WI38 (cell line): ENCODE measurements around the gene KRTAP4-4.

Experiments used
- H3K4me3 ChIP-seq: 2 replicates; pipeline ENCODE4 v1.5.1; 2011; ENCODE audit warnings: low read depth, mild to moderate bottlenecking, control low read depth, low read length
- CTCF ChIP-seq: IDR thresholded peaks from 2 replicates; pipeline ENCODE4 v1.5.1; 2012; ENCODE audit warnings: low read depth, mild to moderate bottlenecking, control low read depth, low read length

KRTAP4-4 gene

GRCh38 chr17:41184480-41184961, 24.0 kb upstream of the KRTAP4-4 start, which contains the start of gene KRTAP4-1:
Gene KRTAP4-1, minus strand, starts transcription at chr17:41184911. Its CDS starts 57 bp downstream, at chr17:41184854.
- H3K4me3 ChIP-seq, result no peak within 1 kb of the TSS
- TF ChIP-seq CTCF, result no peak

DNA sequence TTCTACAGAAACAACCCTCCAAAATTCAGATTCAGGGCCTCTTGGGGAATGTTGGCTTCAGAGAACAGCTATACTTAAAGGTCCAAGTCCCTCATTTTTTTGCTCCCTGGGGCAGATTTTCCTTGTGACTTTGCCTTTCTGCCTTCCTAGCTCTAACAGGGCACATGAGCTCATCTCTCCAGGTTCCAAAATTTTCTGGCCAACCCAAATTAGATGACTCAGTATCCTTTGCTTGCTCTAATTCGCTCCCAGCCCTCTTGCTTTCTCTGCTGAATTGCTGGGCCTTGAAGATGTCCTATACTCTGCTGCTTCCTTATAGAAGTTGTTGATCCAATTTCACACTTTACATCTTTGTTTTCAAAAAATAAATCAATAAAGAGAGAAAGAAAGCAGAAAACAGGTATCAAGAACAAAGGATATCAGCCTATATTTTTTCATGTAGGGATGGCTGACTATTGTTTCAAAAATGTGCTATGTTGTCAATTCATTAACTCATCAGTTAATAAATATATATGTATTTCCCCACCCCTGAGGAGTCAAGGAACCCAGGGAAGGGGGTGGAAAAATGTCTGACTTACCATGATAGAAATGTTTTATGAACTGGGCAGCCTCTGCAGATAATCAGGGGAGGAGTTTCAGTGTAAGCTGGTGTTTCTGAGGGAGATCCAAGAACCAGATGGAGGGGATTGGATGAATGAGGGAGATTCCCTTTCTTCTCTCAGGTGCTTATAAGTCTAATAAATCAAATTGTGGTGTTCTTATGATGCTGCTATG, 18.5 kb upstream of the KRTAP4-4 start:
- TF ChIP-seq CTCF, result no peak
- H3K4me3 ChIP-seq, result no peak overlapping the region

- no peak overlapping the region for H3K4me3 ChIP-seq
- TF ChIP-seq CTCF, result no peak
These were observed 17.8 kb upstream of the KRTAP4-4 start for GRCh38 chr17:41178341-41178740.

GRCh38 chr17:41177727-41178271, 17.3 kb upstream of the KRTAP4-4 start, which contains the start of gene KRTAP4-2:
Gene KRTAP4-2, minus strand, starts transcription at chr17:41178221. Its CDS starts 57 bp downstream, at chr17:41178164.
- no peak for TF ChIP-seq CTCF

GRCh38 chr17:41176744-41177387, 16.3 kb upstream of the KRTAP4-4 start:
- no peak overlapping the region for H3K4me3 ChIP-seq
- TF ChIP-seq CTCF, result no peak

More at GRCh38 chr17:41177727-41178271, 17.3 kb upstream of the KRTAP4-4 start, which contains the start of gene KRTAP4-2:
- H3K4me3 ChIP-seq, result no peak within 1 kb of the TSS

GRCh38 chr17:41171886-41172285, 11.3 kb upstream of the KRTAP4-4 start:
- no peak for TF ChIP-seq CTCF
- no peak overlapping the region for H3K4me3 ChIP-seq
